Nephron progenitor cell (in vitro differentiated cells): ENCODE results near the gene TUBGCP4.

Experiments
- DNase-seq: peaks from one replicate; pipeline ENCODE4 v3.0.0; 2021
- H3K27ac Mint-ChIP-seq: 2 replicates; pipeline ENCODE4 v1.8.0; 2021; ENCODE audit warnings: mild to moderate bottlenecking, moderate library complexity, mixed read lengths
- H3K27me3 Mint-ChIP-seq: 2 replicates; pipeline ENCODE4 v1.8.0; 2021; ENCODE audit warnings: mild to moderate bottlenecking, low read depth, mixed read lengths; ENCODE audit not compliant: poor library complexity
- H3K36me3 Mint-ChIP-seq: 2 replicates; pipeline ENCODE4 v1.8.0; 2021; ENCODE audit warnings: low read depth, mixed read lengths
- H3K4me1 Mint-ChIP-seq: 2 replicates; pipeline ENCODE4 v1.8.0; 2021; ENCODE audit warnings: mixed read lengths
- H3K4me3 Mint-ChIP-seq: 2 replicates; pipeline ENCODE4 v1.8.0; 2021; ENCODE audit warnings: mild to moderate bottlenecking, moderate library complexity, mixed read lengths
- H3K9me3 Mint-ChIP-seq: 2 replicates; pipeline ENCODE4 v1.8.0; 2021; ENCODE audit warnings: mild to moderate bottlenecking, moderate library complexity, mixed read lengths
- CTCF ChIP-seq: fragments of 200-600 bp; sonication (generic); IDR thresholded peaks from 2 replicates; pipeline ENCODE4 v1.5.0; 2021; ENCODE audit warnings: antibody characterized with exemption

TUBGCP4 gene

GRCh38 chr15:43402255-43402654, 31.4 kb downstream of the TUBGCP4 start:
- TF ChIP-seq CTCF, result no peak
- no peaks in the 10 kb centered on the region for H3K4me1 Mint-ChIP-seq
- DNase-seq, result no peak
- peaks cover 73% of the 10 kb centered on the region for H3K36me3 Mint-ChIP-seq
- H3K9me3 Mint-ChIP-seq, result no peaks in the 10 kb centered on the region
- H3K4me3 Mint-ChIP-seq, result no peak overlapping the region
- H3K27ac Mint-ChIP-seq, result no peak overlapping the region
- no peaks in the 10 kb centered on the region for H3K27me3 Mint-ChIP-seq

- no peaks in the 10 kb centered on the region for H3K9me3 Mint-ChIP-seq
- H3K4me1 Mint-ChIP-seq, result no peaks in the 10 kb centered on the region
- TF ChIP-seq CTCF, result no peak
- no peaks in the 10 kb centered on the region for H3K27me3 Mint-ChIP-seq
- H3K27ac Mint-ChIP-seq, result peak overlapping the region; percentile 34
- no peak for DNase-seq
- peaks cover 77% of the 10 kb centered on the region for H3K36me3 Mint-ChIP-seq
- H3K4me3 Mint-ChIP-seq, result no peak overlapping the region
Observed at GRCh38 chr15:43403616-43404015, 32.7 kb downstream of the TUBGCP4 start.

GRCh38 chr15:43404130-43404529, 33.2 kb downstream of the TUBGCP4 start:
- Mint-ChIP-seq H3K4me1 (no peaks in the 10 kb centered on the region), H3K9me3 (no peaks in the 10 kb centered on the region), H3K27me3 (no peaks in the 10 kb centered on the region), H3K36me3 (peaks cover 77% of the 10 kb centered on the region), H3K27ac (peak overlapping the region; percentile 26), H3K4me3 (no peak overlapping the region)
- TF ChIP-seq CTCF, result no peak
- DNase-seq, result no peak

GRCh38 chr15:43406189-43406588, 35.3 kb downstream of the TUBGCP4 start:
- Mint-ChIP-seq H3K36me3 (peaks cover 81% of the 10 kb centered on the region), H3K27me3 (no peaks in the 10 kb centered on the region), H3K9me3 (no peaks in the 10 kb centered on the region), H3K4me1 (no peaks in the 10 kb centered on the region), H3K4me3 (no peak overlapping the region), H3K27ac (no peak overlapping the region)
- TF ChIP-seq CTCF, result no peak
- no peak for DNase-seq

GRCh38 chr15:43406808-43407207, 35.9 kb downstream of the TUBGCP4 start:
- Mint-ChIP-seq H3K36me3 (peaks cover 81% of the 10 kb centered on the region), H3K4me1 (no peaks in the 10 kb centered on the region), H3K27ac (peak overlapping the region; percentile 57), H3K4me3 (no peak overlapping the region), H3K27me3 (no peaks in the 10 kb centered on the region), H3K9me3 (no peaks in the 10 kb centered on the region)
- no peak for TF ChIP-seq CTCF
- DNase-seq, result no peak

- Mint-ChIP-seq H3K4me3 (no peak overlapping the region), H3K27ac (no peak overlapping the region), H3K36me3 (peaks cover 91% of the 10 kb centered on the region), H3K27me3 (no peaks in the 10 kb centered on the region), H3K4me1 (no peaks in the 10 kb centered on the region), H3K9me3 (no peaks in the 10 kb centered on the region)
- TF ChIP-seq CTCF, result no peak
- DNase-seq, result no peak
Observed at GRCh38 chr15:43408789-43409188, 37.9 kb downstream of the TUBGCP4 start.
